WTC11 (cell line): Measurements from ENCODE around the gene C5AR1. TPM values are rescaled to one million over a fixed set of nuclear protein-coding genes. Genes with fewer than 3 reads are reported as not detected.

Experiments used
- AFF4 ChIP-seq: sonication (generic); formaldehyde crosslinking; IDR thresholded peaks from 2 replicates; pipeline ENCODE4 v1.8.1; 2023; ENCODE audit warnings: mild to moderate bottlenecking, missing genetic modification reagents, borderline replicate concordance
- AR ChIP-seq: fragments of 250-450 bp; sonication (Bioruptor Pico); IDR thresholded peaks from 2 replicates; pipeline ENCODE4 v1.9.0; 2021; ENCODE audit warnings: mild to moderate bottlenecking
- ATF6 ChIP-seq: sonication (generic); formaldehyde crosslinking; IDR thresholded peaks from 2 replicates; pipeline ENCODE4 v1.8.1; 2023; ENCODE audit warnings: mild to moderate bottlenecking, missing genetic modification reagents
- CDX4 ChIP-seq: fragments of 250-450 bp; sonication (Bioruptor Pico); IDR thresholded peaks from 2 replicates; pipeline ENCODE4 v1.9.0; 2021; ENCODE audit warnings: moderate library complexity, mild to moderate bottlenecking, inconsistent platforms, borderline replicate concordance
- CREM ChIP-seq: sonication (generic); formaldehyde crosslinking; IDR thresholded peaks from 2 replicates; pipeline ENCODE4 v1.8.1; 2022; ENCODE audit warnings: mild to moderate bottlenecking, missing genetic modification reagents, moderate library complexity
- FOXJ3 ChIP-seq: sonication (generic); formaldehyde crosslinking; IDR thresholded peaks from 2 replicates; pipeline ENCODE4 v1.9.0; 2021; ENCODE audit warnings: missing genetic modification reagents, mild to moderate bottlenecking, borderline replicate concordance
- FOXK1 ChIP-seq: sonication (generic); formaldehyde crosslinking; IDR thresholded peaks from 2 replicates; pipeline ENCODE4 v1.8.0; 2022; ENCODE audit warnings: mild to moderate bottlenecking, moderate library complexity, missing genetic modification reagents
- HMGA2 ChIP-seq: fragments of 250-450 bp; sonication (Bioruptor Pico); IDR thresholded peaks from 2 replicates; pipeline ENCODE4 v1.4.0; 2021; ENCODE audit warnings: mild to moderate bottlenecking, moderate library complexity
- HMGXB4 ChIP-seq: sonication (generic); formaldehyde crosslinking; IDR thresholded peaks from 2 replicates; pipeline ENCODE4 v1.8.1; 2023; ENCODE audit warnings: mild to moderate bottlenecking, moderate library complexity, missing genetic modification reagents
- IRF2 ChIP-seq: sonication (generic); formaldehyde crosslinking; IDR thresholded peaks from 2 replicates; pipeline ENCODE4 v1.8.0; 2022; ENCODE audit warnings: low read depth, missing genetic modification reagents, borderline replicate concordance
- MAX ChIP-seq: sonication (generic); formaldehyde crosslinking; IDR thresholded peaks from 2 replicates; pipeline ENCODE4 v1.8.0; 2022; ENCODE audit warnings: mild to moderate bottlenecking, missing genetic modification reagents
- NFATC4 ChIP-seq: fragments of 250-450 bp; sonication (Bioruptor Pico); IDR thresholded peaks from 2 replicates; pipeline ENCODE4 v1.9.0; 2021; ENCODE audit warnings: mild to moderate bottlenecking
- NR3C1 ChIP-seq: sonication (generic); formaldehyde crosslinking; conservative IDR thresholded peaks from 2 replicates; pipeline ENCODE4 v1.8.1; 2023; ENCODE audit warnings: low read depth, mild to moderate bottlenecking, missing genetic modification reagents
- PREB ChIP-seq: sonication (generic); formaldehyde crosslinking; IDR thresholded peaks from 2 replicates; pipeline ENCODE4 v1.8.1; 2022; ENCODE audit warnings: mild to moderate bottlenecking, missing genetic modification reagents, moderate library complexity, borderline replicate concordance
- PRRX2 ChIP-seq: fragments of 250-450 bp; sonication (Bioruptor Pico); IDR thresholded peaks from 2 replicates; pipeline ENCODE4 v1.8.0; 2021; ENCODE audit warnings: mild to moderate bottlenecking
- SMAD3 ChIP-seq: sonication (generic); formaldehyde crosslinking; IDR thresholded peaks from 2 replicates; pipeline ENCODE4 v1.8.0; 2022; ENCODE audit warnings: missing genetic modification reagents, mild to moderate bottlenecking, borderline replicate concordance
- SP1 ChIP-seq: sonication (generic); formaldehyde crosslinking; conservative IDR thresholded peaks from 2 replicates; pipeline ENCODE4 v1.8.1; 2022; ENCODE audit warnings: missing genetic modification reagents
- TEAD4 ChIP-seq: sonication (generic); formaldehyde crosslinking; IDR thresholded peaks from 2 replicates; pipeline ENCODE4 v1.8.0; 2022; ENCODE audit warnings: mild to moderate bottlenecking, missing genetic modification reagents
- USF2 ChIP-seq: sonication (generic); formaldehyde crosslinking; IDR thresholded peaks from 2 replicates; pipeline ENCODE4 v1.8.1; 2023; ENCODE audit warnings: mild to moderate bottlenecking, missing genetic modification reagents, moderate library complexity
- ZNF138 ChIP-seq: sonication (generic); formaldehyde crosslinking; conservative IDR thresholded peaks from 2 replicates; pipeline ENCODE4 v1.8.1; 2022; ENCODE audit warnings: mild to moderate bottlenecking, moderate library complexity, missing genetic modification reagents
- ZNF219 ChIP-seq: sonication (generic); formaldehyde crosslinking; IDR thresholded peaks from 2 replicates; pipeline ENCODE4 v1.8.0; 2023; ENCODE audit warnings: missing genetic modification reagents, mild to moderate bottlenecking, borderline replicate concordance
- ZNF512 ChIP-seq: sonication (generic); formaldehyde crosslinking; IDR thresholded peaks from 2 replicates; pipeline ENCODE4 v1.8.1; 2022; ENCODE audit warnings: missing genetic modification reagents, borderline replicate concordance
- total RNA-seq: library from RNA; stranded (reverse); gene quantifications from 3 replicates; pipeline ENCODE4 v1.2.3, GENCODE V29; 2021

The C5AR1 gene
- total RNA-seq, 1 experiment from 2014 or later: 0.28 TPM

GRCh38 chr19:47348819-47349795, 39.4 kb downstream of the C5AR1 start, which contains the start of gene DHX34 (continued):
- TF ChIP-seq PRRX2 (CRISPR knock-in tag): no peak
- no peak for TF ChIP-seq NFATC4 (CRISPR knock-in tag)
- peak; percentile 65 for TF ChIP-seq USF2
- TF ChIP-seq AFF4 (CRISPR knock-in tag): no peak
- no peak for TF ChIP-seq SMAD3 (CRISPR knock-in tag)
- no peak for TF ChIP-seq IRF2
- no peak for TF ChIP-seq PREB (CRISPR knock-in tag)
- TF ChIP-seq FOXJ3 (CRISPR knock-in tag): no peak
- no peak for TF ChIP-seq HMGXB4 (CRISPR knock-in tag)
- TF ChIP-seq ZNF512 (CRISPR knock-in tag): no peak
- no peak for TF ChIP-seq ATF6
- no peak for TF ChIP-seq TEAD4 (CRISPR knock-in tag)
- TF ChIP-seq AR (CRISPR knock-in tag): no peak
- TF ChIP-seq HMGA2 (CRISPR knock-in tag): no peak
- no peak for TF ChIP-seq ZNF138
- TF ChIP-seq CREM (CRISPR knock-in tag): no peak
- TF ChIP-seq MAX (CRISPR knock-in tag): peak; percentile 96
- TF ChIP-seq CDX4 (CRISPR knock-in tag): no peak
- TF ChIP-seq SP1 (CRISPR knock-in tag): peak; percentile 98
- no peak for TF ChIP-seq NR3C1 (CRISPR knock-in tag)
- TF ChIP-seq ZNF219 (CRISPR knock-in tag): no peak
- TF ChIP-seq FOXK1 (CRISPR knock-in tag): peak; percentile 50; the same call in 1 of the 2 replicates
